HG03095 (cell line): ENCODE measurements around the gene CELF5.

Source experiments
- ATAC-seq: cut with Tn5 transposase; IDR thresholded peaks from one replicate; pipeline ENCODE4 v1.9.1; 2021; ENCODE audit warnings: moderate library complexity; ENCODE audit not compliant: unreplicated experiment

The CELF5 gene

GRCh38 chr19:3269916-3270671 lies 45.6 kb downstream of the CELF5 start:
- no peak for ATAC-seq

GRCh38 chr19:3270902-3271301 lies 46.4 kb downstream of the CELF5 start:
- no peak for ATAC-seq

DNA sequence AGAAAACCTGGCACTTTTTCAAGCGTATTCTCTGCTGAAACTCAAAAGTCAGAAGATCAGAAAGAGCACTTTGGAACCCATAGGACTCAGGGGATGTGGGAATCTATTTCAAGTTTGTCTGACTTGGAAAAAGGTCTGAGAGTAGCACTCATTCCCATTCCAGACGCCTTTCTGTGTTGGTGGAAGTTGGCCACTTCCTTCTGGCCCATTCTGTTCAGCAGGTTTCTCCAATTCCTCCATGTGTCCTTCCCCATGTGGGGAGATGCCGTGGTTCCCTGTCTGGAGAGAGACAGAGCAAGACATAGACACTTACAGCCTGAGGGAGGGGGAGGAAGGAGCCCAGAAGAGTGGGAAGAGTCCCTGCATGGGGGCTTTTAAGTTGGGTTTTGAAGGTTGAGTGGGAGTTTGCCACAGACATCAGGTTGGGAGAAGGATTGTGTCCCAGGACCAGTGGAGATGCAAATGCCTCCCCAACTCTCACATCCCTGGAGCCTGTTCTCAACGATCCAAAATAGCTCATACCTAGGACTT lies 48.0 kb downstream of the CELF5 start:
- ATAC-seq = no peak

DNA sequence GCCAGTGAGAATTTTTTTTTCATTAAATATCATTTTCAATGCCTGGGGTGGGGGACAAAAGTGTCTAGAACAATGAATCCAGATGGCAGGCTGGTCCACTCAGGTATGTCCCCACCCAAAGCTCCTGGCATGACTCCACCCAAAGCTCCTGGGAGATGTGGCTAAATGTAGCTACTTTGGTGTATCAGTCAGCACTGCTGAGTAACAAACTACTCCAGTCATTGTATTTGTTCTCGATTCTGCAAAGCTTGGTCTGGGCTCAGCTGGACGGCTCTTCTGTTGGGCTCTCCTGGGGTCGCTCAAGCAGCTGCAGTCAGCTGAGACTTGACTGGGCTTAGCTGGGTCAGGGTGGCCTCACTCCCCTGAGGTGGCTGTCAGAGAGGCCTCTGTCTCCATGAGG lies 48.5 kb downstream of the CELF5 start:
- ATAC-seq = no peak

DNA sequence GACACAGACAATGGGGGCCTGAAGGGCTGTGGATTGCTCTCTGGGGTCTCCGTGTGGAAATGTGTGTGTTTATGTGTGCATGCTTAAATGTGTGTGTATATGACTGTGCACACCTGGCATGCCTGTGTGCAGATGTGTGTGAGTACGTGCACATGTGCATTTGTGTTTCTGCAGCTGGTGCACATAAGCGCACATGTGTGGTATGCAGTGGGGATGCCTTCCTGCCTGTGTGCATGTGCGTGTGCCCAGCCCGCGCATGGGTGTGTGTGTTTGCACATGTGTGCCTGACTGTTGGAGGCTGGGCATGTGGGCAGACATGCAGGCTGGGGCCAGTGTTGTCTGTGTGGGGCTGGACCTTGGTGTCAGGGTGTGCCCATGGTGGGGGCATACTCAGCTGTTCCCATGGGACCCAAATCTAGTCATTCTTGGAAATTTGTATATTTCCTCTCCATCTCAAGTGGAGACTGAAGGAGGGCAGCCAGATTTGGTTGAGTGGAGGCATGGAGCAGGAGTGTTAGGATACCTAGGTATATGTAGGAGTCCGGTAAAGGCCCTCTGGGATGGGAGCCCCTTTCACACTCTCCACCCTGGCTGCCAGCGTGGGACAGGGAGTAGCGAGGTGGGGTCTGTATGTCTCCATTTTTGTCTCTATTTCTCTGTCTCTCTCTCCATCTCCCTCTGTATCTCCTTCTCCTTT lies 49.9 kb downstream of the CELF5 start:
- no peak for ATAC-seq

DNA sequence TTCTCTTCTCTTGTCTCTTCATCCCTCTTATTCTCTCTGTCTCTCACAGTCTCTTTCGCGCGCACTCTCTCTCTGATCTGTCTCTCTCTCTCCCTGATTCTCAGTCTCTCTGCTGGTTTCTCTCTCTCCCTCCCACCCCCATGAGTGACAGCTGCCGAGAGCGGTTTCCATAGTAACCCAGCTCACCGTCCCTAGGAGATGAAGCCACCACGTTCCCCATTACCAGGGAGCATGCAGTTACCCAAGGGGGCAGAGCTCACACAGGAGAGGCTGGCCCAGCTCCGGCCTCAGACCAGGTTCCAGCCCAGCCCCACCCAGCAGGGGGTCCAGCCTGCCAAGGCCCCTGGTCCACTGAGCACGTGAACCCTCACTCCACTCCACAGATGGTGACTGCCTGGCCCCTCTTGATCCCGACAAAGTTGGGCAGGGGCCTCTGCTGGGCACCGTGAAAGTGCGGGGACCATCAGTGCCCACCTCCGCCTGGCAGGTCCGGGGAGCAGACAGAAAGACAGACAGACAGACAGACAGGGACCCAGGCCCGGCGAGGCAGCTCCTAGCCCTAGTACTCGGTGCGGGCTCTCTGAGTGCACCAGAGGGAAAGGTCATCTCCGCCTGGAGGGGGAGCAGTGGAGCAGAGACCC lies 50.6 kb downstream of the CELF5 start:
- no peak for ATAC-seq

- no peak for ATAC-seq
These were observed 51.3 kb downstream of the CELF5 start for GRCh38 chr19:3275583-3276340.

GRCh38 chr19:3276341-3276799 lies 51.9 kb downstream of the CELF5 start:
- ATAC-seq = no peak

DNA sequence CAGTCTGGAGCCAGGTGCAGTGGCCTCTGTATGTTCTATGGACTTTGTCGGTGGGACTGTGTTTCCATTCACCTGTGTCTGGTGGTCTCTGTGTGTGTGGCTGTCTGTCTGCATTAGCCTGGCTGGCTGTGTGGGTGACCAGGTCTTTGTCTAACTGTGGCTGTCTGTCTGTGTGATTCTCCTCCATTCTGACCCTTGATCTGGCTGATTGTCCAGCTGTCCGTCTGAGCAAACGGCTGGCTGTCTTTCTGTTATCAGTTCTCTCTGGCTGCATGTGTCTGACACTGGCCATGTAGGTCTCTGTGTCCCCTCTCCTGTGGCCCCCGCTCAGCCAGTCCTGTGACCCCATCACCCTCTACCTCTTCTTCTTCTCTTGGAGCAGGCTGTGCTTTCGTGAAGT lies 53.2 kb downstream of the CELF5 start:
- no peak for ATAC-seq

GRCh38 chr19:3278294-3278693 lies 53.8 kb downstream of the CELF5 start:
- no peak for ATAC-seq

GRCh38 chr19:3278749-3279148 lies 54.3 kb downstream of the CELF5 start:
- ATAC-seq = no peak

GRCh38 chr19:3279306-3279705 lies 54.8 kb downstream of the CELF5 start:
- no peak for ATAC-seq

- ATAC-seq = no peak
These were observed 56.6 kb downstream of the CELF5 start for GRCh38 chr19:3281026-3281425.

GRCh38 chr19:3282155-3282554 lies 57.7 kb downstream of the CELF5 start:
- ATAC-seq = no peak

GRCh38 chr19:3282564-3282963 lies 58.1 kb downstream of the CELF5 start:
- ATAC-seq = no peak

- no peak for ATAC-seq
These were observed 58.8 kb downstream of the CELF5 start for GRCh38 chr19:3283246-3283751.

GRCh38 chr19:3283886-3284657 lies 59.6 kb downstream of the CELF5 start:
- no peak for ATAC-seq

DNA sequence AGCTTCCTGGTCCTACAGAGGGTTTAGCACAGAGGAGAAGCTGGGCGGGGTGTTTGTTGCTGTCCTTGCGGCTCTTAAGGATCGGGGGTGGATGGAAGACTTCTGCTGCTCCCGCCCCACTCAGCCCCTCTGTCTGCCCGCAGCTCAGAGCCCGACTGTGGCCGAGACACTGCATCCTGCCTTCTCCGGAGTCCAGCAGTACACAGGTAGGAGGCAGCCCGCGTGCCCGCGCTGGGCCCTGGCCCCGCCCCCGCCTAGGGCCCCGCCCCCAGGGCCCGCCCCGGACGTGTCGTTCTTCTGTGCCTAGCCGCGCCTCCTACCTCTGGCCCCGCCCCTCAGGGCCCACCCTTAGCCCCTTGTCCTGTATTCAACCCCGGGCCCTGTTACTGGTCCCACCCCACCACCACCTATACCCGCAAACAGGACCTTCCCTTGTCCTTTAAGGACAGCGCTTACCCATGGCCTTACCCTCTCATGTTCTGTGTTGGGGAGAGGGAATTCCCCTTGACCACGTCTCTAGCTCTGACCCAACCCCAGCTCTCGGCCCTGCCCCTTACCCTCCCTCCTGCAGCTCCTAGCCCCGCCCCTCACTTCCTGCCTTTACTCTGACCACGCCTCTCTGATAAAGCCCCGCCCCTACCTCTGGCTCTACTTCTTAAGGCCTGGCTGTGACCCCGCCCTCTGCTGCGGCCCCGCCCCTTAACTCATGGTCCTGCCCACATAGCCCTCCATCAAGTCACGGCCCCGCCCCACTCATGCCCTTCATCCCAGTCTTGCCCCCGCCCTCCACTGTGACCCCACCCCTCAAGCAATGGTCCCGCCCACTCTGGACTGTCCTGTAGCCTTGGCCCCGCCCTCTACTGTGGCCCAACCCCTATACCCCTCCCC lies 60.5 kb downstream of the CELF5 start:
- ATAC-seq = no peak

GRCh38 chr19:3285647-3286176 lies 61.3 kb downstream of the CELF5 start:
- no peak for ATAC-seq
